Keratinocyte (primary cell): ENCODE measurements around the gene OSMR. TPM values are rescaled to one million over a fixed set of nuclear protein-coding genes. Genes with fewer than 3 reads are reported as not detected.

Experiments used
- DNase-seq: peaks from one replicate; pipeline ENCODE4 v3.0.0-alpha.2; 2011; ENCODE audit warnings: low read depth, missing footprints, low spot score
- FAIRE-seq: peaks from 2 replicates; lab custom pipeline; 2011; peaks lifted over from hg19 to GRCh38; lab: Jason Lieb, UNC
- H2AFZ ChIP-seq: 2 replicates; pipeline ENCODE4 v1.6.0; 2012; ENCODE audit warnings: low read length, control low read depth, inconsistent platforms; ENCODE audit not compliant: control insufficient read depth
- H3K27ac ChIP-seq: 2 replicates; pipeline ENCODE4 v1.5.1; 2011; ENCODE audit warnings: low read length; ENCODE audit not compliant: control insufficient read depth, insufficient read depth
- H3K27me3 ChIP-seq: 3 replicates; pipeline ENCODE4 v1.6.0; 2011; ENCODE audit warnings: low read length; ENCODE audit not compliant: control insufficient read depth, insufficient read depth; ENCODE audit errors: extremely low read depth
- H3K36me3 ChIP-seq, 2 experiments: 2 replicates in 1 of 2; 3 replicates in 1 of 2; pipeline ENCODE4 v1.5.1; 2011; ENCODE audit warnings: low read length in 2 of 2, mild to moderate bottlenecking in 1 of 2; ENCODE audit not compliant: control insufficient read depth in 2 of 2, insufficient read depth in 2 of 2; ENCODE audit errors: extremely low read depth in 1 of 2
- H3K4me1 ChIP-seq: 3 replicates; pipeline ENCODE4 v1.5.1; 2011; ENCODE audit warnings: low read length; ENCODE audit not compliant: control insufficient read depth, insufficient read depth; ENCODE audit errors: extremely low read depth
- H3K4me2 ChIP-seq: 3 replicates; pipeline ENCODE4 v1.6.0; 2011; ENCODE audit warnings: low read depth, low read length; ENCODE audit not compliant: control insufficient read depth, insufficient read depth; ENCODE audit errors: extremely low read depth
- H3K4me3 ChIP-seq, 3 experiments: fragments of 200-600 bp in 1 of 3; sonication (generic) in 1 of 3; 2 replicates in 2 of 3; 3 replicates in 1 of 3; pipeline ENCODE4 v1.5.1; 2011 to 2016; ENCODE audit warnings: low read length in 3 of 3, mild to moderate bottlenecking in 3 of 3, control low read depth in 2 of 3, inconsistent platforms in 1 of 3, low read depth in 1 of 3, mixed read lengths in 1 of 3, mixed run types in 1 of 3, moderate library complexity in 1 of 3; ENCODE audit not compliant: control insufficient read depth in 2 of 3, insufficient read depth in 2 of 3; ENCODE audit errors: extremely low read depth in 1 of 3
- H3K79me2 ChIP-seq: 2 replicates; pipeline ENCODE4 v1.6.0; 2012; ENCODE audit warnings: low read length; ENCODE audit not compliant: control insufficient read depth, insufficient read depth
- H3K9ac ChIP-seq: 3 replicates; pipeline ENCODE4 v1.6.0; 2011; ENCODE audit warnings: low read length; ENCODE audit not compliant: control insufficient read depth, insufficient read depth; ENCODE audit errors: extremely low read depth
- H3K9me1 ChIP-seq: 3 replicates; pipeline ENCODE4 v1.6.0; 2011; ENCODE audit warnings: low read length; ENCODE audit not compliant: control insufficient read depth, insufficient read depth; ENCODE audit errors: extremely low read depth
- H3K9me3 ChIP-seq: 2 replicates; pipeline ENCODE4 v1.5.1; 2012; ENCODE audit warnings: low read depth, low read length; ENCODE audit not compliant: control insufficient read depth
- H4K20me1 ChIP-seq: 3 replicates; pipeline ENCODE4 v1.6.0; 2011; ENCODE audit warnings: low read length; ENCODE audit not compliant: control insufficient read depth, insufficient read depth; ENCODE audit errors: extremely low read depth
- EZH2 ChIP-seq: IDR thresholded peaks from one replicate; pipeline ENCODE4 v1.6.1; 2012; ENCODE audit warnings: inconsistent platforms, mild to moderate bottlenecking, low read length, moderate library complexity
- dilution Hi-C: fragments of 300-500 bp; cut with MboI; formaldehyde crosslinking; loops from one replicate; pipeline ENCODE4 v1.7.0; 2020; ENCODE audit warnings: low sequenced_read_pairs; ENCODE audit not compliant: extremely low pct_ligation_motif_present
- polyA plus RNA-seq, 5 experiments: library from polyadenylated mRNA; depleted of rRNA in 3 of 5; stranded (reverse) in 3 of 5; stranded (forward) in 1 of 5; unstranded in 1 of 5; fragments of >200 nt; gene quantifications; 1 replicate in 1 of 5; 2 replicates in 3 of 5; 3 replicates in 1 of 5; pipeline versions ENCODE4 v1.2.1 to v1.2.3, GENCODE V29; 2011 to 2012; ENCODE audit warnings: missing spikeins in 2 of 5, low read depth in 1 of 5, low replicate concordance in 1 of 5
- TF ChIP-seq, protein P1 (sequence below), 3 experiments: IDR thresholded peaks in 1 of 3; conservative IDR thresholded peaks in 1 of 3; optimal IDR thresholded peaks in 1 of 3; 2 replicates in 2 of 3; 3 replicates in 1 of 3; pipeline versions ENCODE3 to v1.5.1; 2011; ENCODE audit warnings: low read length in 3 of 3, mild to moderate bottlenecking in 3 of 3, moderate library complexity in 2 of 3, control low read depth in 1 of 3, inconsistent platforms in 1 of 3; ENCODE audit not compliant: insufficient read depth in 2 of 3; ENCODE audit errors: extremely low read depth in 1 of 3

The OSMR gene
- polyA plus RNA-seq, 1 donor (not counting 4 experiments of a cell fraction or from before 2014, with no cell fraction given), result 43.8 TPM

DNA sequence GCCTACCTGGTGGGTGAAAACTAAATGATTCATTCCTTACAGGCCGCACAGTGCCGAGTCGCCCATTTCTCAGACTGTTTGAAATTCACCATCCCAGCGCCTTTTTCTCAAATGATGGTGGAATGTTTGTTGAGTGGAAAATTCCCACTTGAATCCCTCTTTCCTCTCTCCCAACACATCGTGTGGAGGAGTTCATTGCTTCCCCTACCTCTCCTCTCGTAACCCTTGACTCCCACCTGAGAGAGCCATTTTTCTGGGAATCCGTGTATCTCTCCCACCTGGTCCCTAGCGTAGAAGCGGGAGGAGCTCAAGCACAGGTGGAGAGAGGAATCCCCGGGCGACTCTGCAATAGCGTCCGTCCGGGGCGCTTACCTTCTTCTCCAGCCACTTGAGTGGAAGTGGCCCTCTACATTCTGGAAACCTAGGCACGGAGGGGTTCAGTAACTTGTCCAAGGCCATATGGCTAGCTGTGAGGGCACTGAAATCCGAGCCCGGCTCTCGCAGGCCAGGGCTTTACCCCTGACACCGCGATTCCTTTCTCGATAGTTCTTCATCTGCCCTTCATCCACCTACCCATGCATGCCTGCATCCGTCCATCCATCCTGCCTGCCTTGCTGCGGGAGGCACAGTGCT, 683 bp downstream of the OSMR start:
- no peak for DNase-seq
- no peak for FAIRE-seq
- Histone ChIP-seq H3K4me2 (peak overlapping the region; percentile 94), H3K9me3 (peaks cover 3% of the 10 kb centered on the region), H3K4me1 (peaks cover 21% of the 10 kb centered on the region), H3K27ac (peak overlapping the region; percentile 98), H3K79me2 (peaks cover 87% of the 10 kb centered on the region), H3K9me1 (no peaks in the 10 kb centered on the region), H4K20me1 (peaks cover 8% of the 10 kb centered on the region), H3K4me3 (peak overlapping the region; percentile 76 to 86 (median 84)), H2AFZ (peak overlapping the region; percentile 26), H3K36me3 (peaks cover 4 to 22% of the 10 kb centered on the region in 2 experiments), H3K27me3 (no peaks in the 10 kb centered on the region), H3K9ac (peak overlapping the region; percentile 95)
- dilution Hi-C loops, result no loop called here
- TF ChIP-seq EZH2, result no peak
- TF ChIP-seq, protein P1, sequence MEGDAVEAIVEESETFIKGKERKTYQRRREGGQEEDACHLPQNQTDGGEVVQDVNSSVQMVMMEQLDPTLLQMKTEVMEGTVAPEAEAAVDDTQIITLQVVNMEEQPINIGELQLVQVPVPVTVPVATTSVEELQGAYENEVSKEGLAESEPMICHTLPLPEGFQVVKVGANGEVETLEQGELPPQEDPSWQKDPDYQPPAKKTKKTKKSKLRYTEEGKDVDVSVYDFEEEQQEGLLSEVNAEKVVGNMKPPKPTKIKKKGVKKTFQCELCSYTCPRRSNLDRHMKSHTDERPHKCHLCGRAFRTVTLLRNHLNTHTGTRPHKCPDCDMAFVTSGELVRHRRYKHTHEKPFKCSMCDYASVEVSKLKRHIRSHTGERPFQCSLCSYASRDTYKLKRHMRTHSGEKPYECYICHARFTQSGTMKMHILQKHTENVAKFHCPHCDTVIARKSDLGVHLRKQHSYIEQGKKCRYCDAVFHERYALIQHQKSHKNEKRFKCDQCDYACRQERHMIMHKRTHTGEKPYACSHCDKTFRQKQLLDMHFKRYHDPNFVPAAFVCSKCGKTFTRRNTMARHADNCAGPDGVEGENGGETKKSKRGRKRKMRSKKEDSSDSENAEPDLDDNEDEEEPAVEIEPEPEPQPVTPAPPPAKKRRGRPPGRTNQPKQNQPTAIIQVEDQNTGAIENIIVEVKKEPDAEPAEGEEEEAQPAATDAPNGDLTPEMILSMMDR (optimal IDR thresholded peaks at IDR 0.05 in 1 of 3, IDR thresholded peaks at IDR 0.05 in 1 of 3, conservative IDR thresholded peaks at IDR 0.05 in 1 of 3; ENCODE audit: extremely low read depth in 1 of 3, insufficient read depth in 2 of 3, low read length in 3 of 3), result no peak

DNA sequence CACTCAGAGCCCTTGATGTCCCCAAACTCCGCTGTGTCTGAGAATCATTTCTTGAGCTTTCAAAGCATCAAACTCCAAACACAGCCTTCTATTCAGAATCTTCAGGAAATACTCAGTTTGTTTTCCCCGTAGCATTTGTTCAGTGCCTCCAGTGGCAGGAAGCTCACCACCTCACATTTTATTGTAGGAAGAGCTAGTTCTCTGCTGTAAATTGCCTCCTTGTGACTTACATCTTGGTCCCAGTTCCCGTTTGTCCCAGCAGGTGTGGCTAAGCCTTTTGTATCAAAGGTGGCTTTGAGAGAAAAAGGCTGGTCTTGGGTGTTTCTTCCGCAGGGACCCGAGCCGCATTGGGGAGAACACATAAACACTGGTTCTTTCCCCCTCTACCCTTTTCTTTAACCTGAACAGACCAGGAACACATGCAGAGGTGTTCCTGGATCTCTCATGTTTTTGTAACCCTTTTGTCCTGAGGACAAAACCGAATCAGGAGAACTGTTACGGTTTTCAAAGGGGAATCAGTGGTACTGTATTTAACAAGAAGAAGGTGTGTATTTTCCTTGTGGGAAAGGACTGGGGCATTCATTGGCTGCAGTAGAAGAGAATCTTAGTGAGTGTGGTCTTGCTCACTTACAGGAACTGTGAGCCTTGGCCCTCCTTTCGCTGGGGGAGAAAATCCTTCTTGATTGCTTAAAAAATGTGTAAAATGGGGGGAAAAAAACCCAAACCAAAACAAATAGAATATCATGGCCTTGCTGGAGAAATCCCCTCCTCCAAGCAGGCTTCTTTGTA, 1.9 kb downstream of the OSMR start:
- DNase-seq (no peak), FAIRE-seq (peak; percentile 59)
- TF ChIP-seq, protein P1 (optimal IDR thresholded peaks at IDR 0.05 in 1 of 3, IDR thresholded peaks at IDR 0.05 in 1 of 3, conservative IDR thresholded peaks at IDR 0.05 in 1 of 3; ENCODE audit: extremely low read depth in 1 of 3, insufficient read depth in 2 of 3, low read length in 3 of 3), result peak in 2 of 3 experiments; percentile 3 to 26
- no peak for TF ChIP-seq EZH2
- dilution Hi-C loops, result no loop called here
- Histone ChIP-seq H3K79me2 (peaks cover 86% of the 10 kb centered on the region), H3K4me2 (peak overlapping the region; percentile 94), H3K9me1 (no peaks in the 10 kb centered on the region), H3K27ac (peak overlapping the region; percentile 98), H3K9ac (peak overlapping the region; percentile 95), H4K20me1 (peaks cover 8% of the 10 kb centered on the region), H2AFZ (no peak overlapping the region), H3K36me3 (peaks cover 4 to 25% of the 10 kb centered on the region in 2 experiments), H3K9me3 (peaks cover 4% of the 10 kb centered on the region), H3K4me3 (peak overlapping the region; percentile 76 to 86 (median 84)), H3K4me1 (peaks cover 21% of the 10 kb centered on the region), H3K27me3 (no peaks in the 10 kb centered on the region)
